ENCODE results near the gene NAT8L.

DNA sequence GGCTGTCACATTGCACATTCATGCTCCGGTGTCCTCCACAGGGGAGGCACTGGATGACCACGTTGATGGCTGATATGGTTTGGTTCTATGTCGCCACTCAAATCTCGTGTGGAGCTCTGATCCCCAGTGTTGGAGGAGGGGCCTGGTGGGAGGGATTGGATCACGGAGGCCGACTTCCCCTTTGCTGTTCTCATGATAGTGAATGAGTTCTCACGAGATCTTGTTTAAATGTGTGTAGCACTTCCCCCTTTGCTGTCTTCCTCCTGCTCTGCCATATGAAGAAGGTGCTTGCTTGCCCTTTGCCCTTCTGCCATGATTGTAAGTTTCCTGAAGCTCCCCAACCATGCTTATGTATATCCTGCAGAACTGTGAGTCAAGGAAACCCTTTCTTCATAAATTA is 22.3 kb upstream of the NAT8L start:
- no peak for TF ChIP-seq CTCF (IDR thresholded peaks at IDR 0.05)
- TF ChIP-seq POLR2AphosphoS5 (IDR thresholded peaks at IDR 0.05), result no peak
